ENCODE data around the gene NOSTRIN. TPM values are rescaled to one million over a fixed set of nuclear protein-coding genes. Genes with fewer than 3 reads are reported as not detected.

Gene NOSTRIN
- total and polyA plus RNA-seq, 2 of the 8 experiments (the other 6 are each of a cell fraction or from before 2014, with no cell fraction given) = not detected

- Histone ChIP-seq H3K79me2 (ENCODE audit: control insufficient read depth in 1 of 2, insufficient read depth in 2 of 2, low read length in 2 of 2) (no peaks in the 10 kb centered on the region), H4K5ac (ENCODE audit: insufficient read length, low read depth, low read length) (no peak overlapping the region), H3K9ac (replicated peaks in 1 of 4; ENCODE audit: extremely low read depth in 1 of 4, low read depth in 3 of 4, low read length in 3 of 4) (no peak overlapping the region), H4K91ac (replicated peaks; ENCODE audit: insufficient read length, low read length) (no peak overlapping the region), H3K56ac (replicated peaks; ENCODE audit: insufficient read length, low read depth, low read length) (no peak overlapping the region), H3K4ac (replicated peaks; ENCODE audit: insufficient read length, low read depth, low read length) (no peak overlapping the region), H2BK5ac (ENCODE audit: low read depth, low read length) (no peak overlapping the region), H4K20me1 (replicated peaks in 1 of 2; ENCODE audit: control insufficient read depth in 1 of 2, insufficient read depth in 2 of 2, low read length in 2 of 2) (no peaks in the 10 kb centered on the region), H3K27me3 (replicated peaks in 1 of 4; ENCODE audit: control insufficient read depth in 3 of 4, extremely low read depth in 1 of 4, insufficient read depth in 3 of 4, low read length in 3 of 4) (no peaks in the 10 kb centered on the region), H3K4me1 (replicated peaks in 1 of 4; ENCODE audit: control insufficient read depth in 3 of 4, insufficient read depth in 4 of 4, low read length in 3 of 4) (no peaks in the 10 kb centered on the region), H2BK120ac (replicated peaks; ENCODE audit: low read depth, low read length) (no peak overlapping the region), H3K4me2 (ENCODE audit: insufficient read depth in 1 of 2, low read depth in 2 of 2, low read length in 2 of 2) (no peak overlapping the region), H2AK5ac (ENCODE audit: low read depth, low read length) (no peak overlapping the region), H4K8ac (ENCODE audit: extremely low read depth, insufficient read depth, low read length) (no peak overlapping the region), H3K36me3 (ENCODE audit: control insufficient read depth in 2 of 4, insufficient read depth in 4 of 4, low read length in 3 of 4) (peaks cover 0 to 6% (median 3%) of the 10 kb centered on the region in 4 experiments; a peak in 5 of 8 replicates), H2BK15ac (ENCODE audit: low read length) (no peak overlapping the region), H3K27ac (ENCODE audit: low read depth, low read length) (no peak overlapping the region), H3K79me1 (ENCODE audit: low read depth, low read length) (no peaks in the 10 kb centered on the region), H3K23ac (ENCODE audit: insufficient read length) (no peak overlapping the region), H3K23me2 (ENCODE audit: low read depth, low read length) (no peaks in the 10 kb centered on the region), H2BK20ac (ENCODE audit: low read length) (no peak overlapping the region), H3K4me3 (ENCODE audit: extremely low read depth in 1 of 4, insufficient read depth in 2 of 4, low read depth in 3 of 4, low read length in 4 of 4) (no peak overlapping the region), H3K9me3 (ENCODE audit: insufficient read depth in 2 of 2, low read depth in 1 of 2, low read length in 1 of 2) (peaks cover 0 to 4% of the 10 kb centered on the region in 2 experiments; a peak in 1 of 4 replicates), H3K18ac (ENCODE audit: extremely low read depth, low read length) (no peak overlapping the region), H3K14ac (ENCODE audit: insufficient read length) (no peak overlapping the region), H2AFZ (ENCODE audit: low read length) (no peak overlapping the region), H2BK12ac (ENCODE audit: low read depth, low read length) (no peak overlapping the region)
- no peak for TF ChIP-seq NANOG (IDR thresholded peaks at IDR 0.05; ENCODE audit: insufficient read depth, low read depth, low read length, poor library complexity, severe bottlenecking)
- TF ChIP-seq SAP30 (IDR thresholded peaks at IDR 0.05; ENCODE audit: insufficient read depth, insufficient replicate concordance, low read length) = no peak
- no peak for TF ChIP-seq KDM5A (IDR thresholded peaks at IDR 0.05; ENCODE audit: low read length)
- no peak for TF ChIP-seq SP1 (IDR thresholded peaks at IDR 0.05; ENCODE audit: low read depth, low read length)
- TF ChIP-seq MAFK (IDR thresholded peaks at IDR 0.05; ENCODE audit: low read depth, low read length) = no peak
- TF ChIP-seq SIN3A (conservative IDR thresholded peaks at IDR 0.05 in 1 of 2, IDR thresholded peaks at IDR 0.05 in 1 of 2; ENCODE audit: low read depth in 1 of 2, low read length in 2 of 2) = no peak
- ChIA-PET CTCF (ENCODE audit: partially characterized antibody) (interaction anchor here (0.6 to 4.0 kb wide), 15 partner anchors 9 to 604 kb away, joined by 3 to 22 read pairs (median 4); no protein-coding TSS in a partner anchor), POLR2A (ENCODE audit: partially characterized antibody) (interaction anchor here (0.7 kb wide), 1 partner anchor 437 kb away, joined by 3 read pairs; no protein-coding TSS in a partner anchor)
- WGBS, 2 experiments (ENCODE audit: extremely low coverage in 1 of 2, insufficient coverage in 1 of 2, insufficient read length in 1 of 2, insufficient replicate concordance in 2 of 2, low coverage in 1 of 2, low lambda C conversion rate in 2 of 2, missing lambda C conversion rate in 1 of 2) = 92% methylated on average over 1 of the region's 1 CpG; no CpG with 5 or more reads in 1 of the 2 experiments
- no peak for DNase-seq (ENCODE audit: low read depth in 1 of 2, low spot score in 2 of 2)
- no peak for FAIRE-seq
These were observed 29.7 kb upstream of the NOSTRIN start for GRCh38 chr2:168772704-168773103.

Measured in H1 (cell line).